PFSK-1 (cell line): Measurements from ENCODE around the gene KREMEN2.

Experiments
- FOXP2 ChIP-seq: optimal IDR thresholded peaks from 2 replicates; pipeline ENCODE3; 2011; ENCODE audit warnings: borderline replicate concordance, control low read depth, inconsistent platforms; ENCODE audit not compliant: insufficient read depth; ENCODE audit errors: extremely low read length, extremely low read depth
- POLR2AphosphoS5 ChIP-seq: IDR thresholded peaks from 2 replicates; pipeline ENCODE4 v1.6.1; 2012; ENCODE audit warnings: low read depth, mild to moderate bottlenecking, control low read depth, low read length, moderate library complexity
- SIN3A ChIP-seq: IDR thresholded peaks from 2 replicates; pipeline ENCODE4 v1.6.1; 2012; ENCODE audit warnings: mild to moderate bottlenecking, low read length, moderate library complexity, borderline replicate concordance; ENCODE audit not compliant: insufficient read depth
- TAF1 ChIP-seq: IDR thresholded peaks from 2 replicates; pipeline ENCODE4 v1.6.1; 2012; ENCODE audit warnings: low read length, control low read depth, borderline replicate concordance; ENCODE audit not compliant: insufficient read depth
- TF ChIP-seq, protein P1 (sequence below), 2 experiments: IDR thresholded peaks; 2 replicates each; pipeline versions ENCODE4 v1.6.1 to v1.8.0; 2011 to 2012; ENCODE audit warnings: low read depth in 2 of 2, low read length in 2 of 2, control low read depth in 1 of 2, inconsistent platforms in 1 of 2, mild to moderate bottlenecking in 1 of 2, moderate library complexity in 1 of 2; ENCODE audit not compliant: insufficient read depth in 1 of 2

Gene KREMEN2

DNA sequence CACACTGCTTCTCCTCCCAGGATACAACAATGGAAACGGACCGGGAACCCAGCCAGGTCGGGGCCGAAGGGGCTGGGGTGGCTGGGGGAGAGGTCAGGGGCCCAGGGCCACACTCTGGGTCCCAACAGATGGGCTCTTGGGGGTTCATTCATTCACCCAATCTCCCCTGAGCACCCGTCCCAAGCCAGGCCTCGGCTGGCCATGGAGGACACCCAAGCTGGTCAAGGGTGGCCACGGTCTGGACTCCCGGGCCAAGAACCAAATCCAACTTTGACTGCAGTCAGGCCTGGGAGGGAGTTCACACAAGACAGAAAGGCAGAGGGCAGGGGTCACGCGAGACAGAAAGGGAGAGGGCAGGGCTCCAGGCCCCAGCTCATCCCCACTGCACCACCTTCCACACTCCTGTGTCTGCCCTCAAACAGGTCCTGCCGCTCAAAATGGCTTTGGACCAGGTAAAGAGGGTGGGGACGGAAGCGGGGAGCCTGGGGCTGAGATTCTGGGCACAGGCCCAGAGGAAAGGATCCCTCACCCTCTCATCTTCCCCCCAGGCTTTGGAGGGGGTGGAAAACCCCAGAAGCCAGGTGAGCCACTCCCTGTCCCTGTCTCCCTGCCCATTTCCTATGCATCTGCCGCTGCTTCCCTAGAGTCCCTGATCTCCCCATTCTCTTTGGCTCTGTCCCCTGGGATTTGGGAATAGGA, 28.5 kb downstream of the KREMEN2 start:
- TF ChIP-seq SIN3A, result no peak

DNA sequence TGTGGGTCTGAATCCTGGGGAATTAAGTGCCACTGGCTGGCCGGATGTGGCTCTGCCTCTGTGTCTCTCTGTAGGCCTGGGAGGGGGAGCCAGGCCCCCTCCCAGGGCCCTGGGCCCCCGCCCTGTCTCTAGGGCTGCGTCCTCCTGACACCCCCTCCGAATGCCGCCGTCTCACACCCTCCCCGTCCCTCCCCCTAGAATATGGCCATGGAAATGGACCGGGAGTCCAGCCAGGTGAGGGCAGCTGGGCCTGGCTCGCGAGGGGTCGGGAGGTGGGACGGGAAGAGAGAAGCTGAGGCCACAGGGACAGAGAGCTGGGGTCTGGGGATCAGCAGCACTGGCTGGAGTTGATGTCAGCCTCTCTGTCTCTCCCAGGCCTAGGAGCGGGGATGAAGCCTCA, 32.2 kb downstream of the KREMEN2 start:
- TF ChIP-seq FOXP2, result no peak
- no peak for TF ChIP-seq TAF1
- TF ChIP-seq, protein P1, sequence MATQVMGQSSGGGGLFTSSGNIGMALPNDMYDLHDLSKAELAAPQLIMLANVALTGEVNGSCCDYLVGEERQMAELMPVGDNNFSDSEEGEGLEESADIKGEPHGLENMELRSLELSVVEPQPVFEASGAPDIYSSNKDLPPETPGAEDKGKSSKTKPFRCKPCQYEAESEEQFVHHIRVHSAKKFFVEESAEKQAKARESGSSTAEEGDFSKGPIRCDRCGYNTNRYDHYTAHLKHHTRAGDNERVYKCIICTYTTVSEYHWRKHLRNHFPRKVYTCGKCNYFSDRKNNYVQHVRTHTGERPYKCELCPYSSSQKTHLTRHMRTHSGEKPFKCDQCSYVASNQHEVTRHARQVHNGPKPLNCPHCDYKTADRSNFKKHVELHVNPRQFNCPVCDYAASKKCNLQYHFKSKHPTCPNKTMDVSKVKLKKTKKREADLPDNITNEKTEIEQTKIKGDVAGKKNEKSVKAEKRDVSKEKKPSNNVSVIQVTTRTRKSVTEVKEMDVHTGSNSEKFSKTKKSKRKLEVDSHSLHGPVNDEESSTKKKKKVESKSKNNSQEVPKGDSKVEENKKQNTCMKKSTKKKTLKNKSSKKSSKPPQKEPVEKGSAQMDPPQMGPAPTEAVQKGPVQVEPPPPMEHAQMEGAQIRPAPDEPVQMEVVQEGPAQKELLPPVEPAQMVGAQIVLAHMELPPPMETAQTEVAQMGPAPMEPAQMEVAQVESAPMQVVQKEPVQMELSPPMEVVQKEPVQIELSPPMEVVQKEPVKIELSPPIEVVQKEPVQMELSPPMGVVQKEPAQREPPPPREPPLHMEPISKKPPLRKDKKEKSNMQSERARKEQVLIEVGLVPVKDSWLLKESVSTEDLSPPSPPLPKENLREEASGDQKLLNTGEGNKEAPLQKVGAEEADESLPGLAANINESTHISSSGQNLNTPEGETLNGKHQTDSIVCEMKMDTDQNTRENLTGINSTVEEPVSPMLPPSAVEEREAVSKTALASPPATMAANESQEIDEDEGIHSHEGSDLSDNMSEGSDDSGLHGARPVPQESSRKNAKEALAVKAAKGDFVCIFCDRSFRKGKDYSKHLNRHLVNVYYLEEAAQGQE (IDR thresholded peaks at IDR 0.05; ENCODE audit: insufficient read depth in 1 of 2, low read depth in 2 of 2, low read length in 2 of 2), result no peak
- no peak for TF ChIP-seq SIN3A
- TF ChIP-seq POLR2AphosphoS5, result no peak

DNA sequence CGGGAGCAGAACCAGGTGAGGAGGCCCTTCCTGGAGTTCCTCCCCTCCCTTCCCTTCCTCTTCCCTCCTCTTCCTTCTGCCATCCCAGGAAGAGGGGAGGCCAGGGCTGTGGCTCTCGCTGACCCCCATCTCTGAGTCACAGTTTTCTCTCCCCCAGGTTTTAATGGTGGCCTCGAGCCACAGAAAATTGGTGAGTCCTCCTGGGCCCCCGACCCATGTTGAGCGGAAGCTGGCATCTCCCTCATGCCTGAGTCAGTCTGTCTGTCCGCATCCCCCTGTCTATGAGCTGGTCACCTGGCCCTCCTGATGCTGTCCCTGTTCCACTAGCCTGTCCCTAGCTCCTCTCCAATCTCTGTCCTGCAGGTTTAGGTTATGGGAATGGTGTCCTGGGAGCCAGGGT, 35.9 kb downstream of the KREMEN2 start:
- TF ChIP-seq FOXP2, result no peak
- TF ChIP-seq POLR2AphosphoS5, result no peak
- TF ChIP-seq TAF1, result no peak
- no peak for TF ChIP-seq SIN3A
- TF ChIP-seq, protein P1 (IDR thresholded peaks at IDR 0.05; ENCODE audit: insufficient read depth in 1 of 2, low read depth in 2 of 2, low read length in 2 of 2), result no peak

DNA sequence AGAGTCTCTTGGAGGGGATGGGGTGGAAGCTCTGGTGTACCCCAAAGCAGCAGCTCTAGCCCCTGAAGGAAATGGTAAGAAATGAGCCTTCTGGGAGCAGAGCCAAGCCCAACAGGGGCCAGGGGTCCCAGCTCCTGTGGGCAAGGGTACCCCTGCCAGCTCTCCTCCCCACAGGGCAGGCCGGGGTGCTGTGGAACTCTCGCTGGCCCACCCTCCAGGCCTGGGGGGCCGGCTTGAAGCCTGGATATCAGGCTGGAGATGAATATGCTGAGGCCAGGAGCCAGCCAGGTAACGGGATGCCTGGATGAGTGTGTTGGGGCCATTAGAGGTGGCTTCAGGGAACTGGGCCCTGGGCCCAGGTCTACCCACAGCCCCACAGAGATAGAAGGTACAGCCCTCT, 36.5 kb downstream of the KREMEN2 start:
- TF ChIP-seq TAF1 (no peak), SIN3A (no peak), FOXP2 (no peak), POLR2AphosphoS5 (no peak)
- TF ChIP-seq, protein P1 (IDR thresholded peaks at IDR 0.05; ENCODE audit: insufficient read depth in 1 of 2, low read depth in 2 of 2, low read length in 2 of 2), result no peak

DNA sequence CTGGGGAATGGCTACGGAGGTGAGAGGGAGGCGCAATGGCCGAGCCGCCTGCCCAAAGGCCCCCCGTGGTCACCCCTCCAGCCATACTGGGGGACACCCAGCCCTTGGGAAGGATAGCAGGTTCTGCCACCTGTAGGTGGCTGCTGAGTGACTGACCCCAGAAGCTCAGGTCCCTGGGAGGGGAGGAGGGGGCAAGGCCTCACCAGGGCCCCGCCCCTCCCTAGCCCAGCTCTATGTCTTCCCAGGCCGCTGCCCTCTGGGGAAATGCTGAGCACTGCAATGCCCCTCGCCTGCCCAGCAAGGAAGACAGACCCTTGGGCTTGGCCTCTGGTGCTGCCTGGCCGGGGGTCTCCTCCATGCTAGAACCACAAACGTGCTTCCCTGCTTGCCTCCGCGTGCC, 37.2 kb downstream of the KREMEN2 start:
- TF ChIP-seq FOXP2 (no peak), SIN3A (no peak), POLR2AphosphoS5 (no peak), TAF1 (no peak)
- TF ChIP-seq, protein P1 (IDR thresholded peaks at IDR 0.05; ENCODE audit: insufficient read depth in 1 of 2, low read depth in 2 of 2, low read length in 2 of 2), result no peak
